ENCODE data around the gene DOK6. TPM values are rescaled to one million over a fixed set of nuclear protein-coding genes. Genes with fewer than 3 reads are reported as not detected.
A peak's percentile ranks its signal among the peaks of the same experiment; 100 is the strongest.

The DOK6 gene
- total RNA-seq, 1 donor from 2014 or later, result 2.3 TPM

GRCh38 chr18:69752737-69753380, 352.2 kb downstream of the DOK6 start:
- no peak for DNase-seq (ENCODE audit: low read depth)

- no peak for DNase-seq (ENCODE audit: low read depth)
These were observed 353.4 kb downstream of the DOK6 start for GRCh38 chr18:69754108-69754507.

GRCh38 chr18:69755041-69755440, 354.4 kb downstream of the DOK6 start:
- DNase-seq (ENCODE audit: low read depth), result no peak

- no peak for DNase-seq (ENCODE audit: low read depth)
These were observed 355.3 kb downstream of the DOK6 start for GRCh38 chr18:69755856-69756496.

GRCh38 chr18:69757733-69758132, 357.0 kb downstream of the DOK6 start:
- no peak for DNase-seq (ENCODE audit: low read depth)

- DNase-seq (ENCODE audit: low read depth), result peak; percentile 1
These were observed 357.8 kb downstream of the DOK6 start for GRCh38 chr18:69758458-69758857.

GRCh38 chr18:69759046-69759445, 358.4 kb downstream of the DOK6 start:
- DNase-seq (ENCODE audit: low read depth), result no peak

GRCh38 chr18:69763002-69763401, 362.3 kb downstream of the DOK6 start:
- DNase-seq (ENCODE audit: low read depth), result no peak

- no peak for DNase-seq (ENCODE audit: low read depth)
These were observed 363.1 kb downstream of the DOK6 start for GRCh38 chr18:69763821-69764220.

GRCh38 chr18:69770238-69770637, 369.6 kb downstream of the DOK6 start:
- DNase-seq (ENCODE audit: low read depth), result no peak

GRCh38 chr18:69774831-69775230, 374.1 kb downstream of the DOK6 start:
- DNase-seq (ENCODE audit: low read depth), result no peak

- no peak for DNase-seq (ENCODE audit: low read depth)
These were observed 376.6 kb downstream of the DOK6 start for GRCh38 chr18:69777248-69777647.

GRCh38 chr18:69778680-69779079, 378.0 kb downstream of the DOK6 start:
- no peak for DNase-seq (ENCODE audit: low read depth)

GRCh38 chr18:69780851-69781250, 380.2 kb downstream of the DOK6 start:
- DNase-seq (ENCODE audit: low read depth), result no peak

GRCh38 chr18:69784815-69785214, 384.1 kb downstream of the DOK6 start:
- no peak for DNase-seq (ENCODE audit: low read depth)

- DNase-seq (ENCODE audit: low read depth), result no peak
These were observed 384.8 kb downstream of the DOK6 start for GRCh38 chr18:69785466-69785865.

GRCh38 chr18:69786427-69786826, 385.7 kb downstream of the DOK6 start:
- DNase-seq (ENCODE audit: low read depth), result no peak

- peak; percentile 73 for DNase-seq (ENCODE audit: low read depth)
These were observed 387.3 kb downstream of the DOK6 start for GRCh38 chr18:69787825-69788547.

GRCh38 chr18:69789794-69790193, 389.1 kb downstream of the DOK6 start:
- DNase-seq (ENCODE audit: low read depth), result no peak

- no peak for DNase-seq (ENCODE audit: low read depth)
These were observed 390.0 kb downstream of the DOK6 start for GRCh38 chr18:69790649-69791048.

- DNase-seq (ENCODE audit: low read depth), result peak; percentile 30
These were observed 395.1 kb downstream of the DOK6 start for GRCh38 chr18:69795791-69796190.

GRCh38 chr18:69804776-69805501, 404.3 kb downstream of the DOK6 start:
- no peak for DNase-seq (ENCODE audit: low read depth)

Measured in renal cortical epithelial cell (primary cell).